HG02981 (cell line): ENCODE measurements around the gene PAIP1.
"Not testable (repeated sequence)": the region's sequence is repeated elsewhere in the genome, so short reads cannot be mapped to it uniquely, and the experiment has no call there.

ENCODE experiments used
- ATAC-seq: cut with Tn5 transposase; IDR thresholded peaks from one replicate; pipeline ENCODE4 v1.9.1; 2021; ENCODE audit warnings: mild to moderate bottlenecking, moderate library complexity; ENCODE audit not compliant: unreplicated experiment

PAIP1 gene

GRCh38 chr5:43572357-43572756, 15.5 kb upstream of the PAIP1 start:
- no peak for ATAC-seq

- ATAC-seq, result no peak
These were observed 14.4 kb upstream of the PAIP1 start for GRCh38 chr5:43571237-43571636.

- no peak for ATAC-seq
These were observed 13.7 kb upstream of the PAIP1 start for GRCh38 chr5:43570450-43571158.

GRCh38 chr5:43569236-43569746, 12.4 kb upstream of the PAIP1 start:
- no peak for ATAC-seq

- ATAC-seq, result no peak
These were observed 11.1 kb upstream of the PAIP1 start for GRCh38 chr5:43567967-43568366.

- ATAC-seq, result no peak
These were observed 8.2 kb upstream of the PAIP1 start for GRCh38 chr5:43565043-43565442.

GRCh38 chr5:43564289-43564850, 7.5 kb upstream of the PAIP1 start:
- ATAC-seq, result no peak

GRCh38 chr5:43563321-43563720, 6.4 kb upstream of the PAIP1 start:
- ATAC-seq, result no peak

GRCh38 chr5:43561356-43561755, 4.5 kb upstream of the PAIP1 start:
- no peak for ATAC-seq

- ATAC-seq, result no peak
These were observed 3.3 kb upstream of the PAIP1 start for GRCh38 chr5:43560128-43560527.

GRCh38 chr5:43556607-43556856, 345 bp downstream of the PAIP1 start:
- ATAC-seq, result peak; percentile 90

- ATAC-seq, result peak; percentile 14
These were observed 826 bp downstream of the PAIP1 start for GRCh38 chr5:43555895-43556606.

- no peak for ATAC-seq
These were observed 2.4 kb downstream of the PAIP1 start for GRCh38 chr5:43554497-43554896.

- no peak for ATAC-seq
These were observed 3.5 kb downstream of the PAIP1 start for GRCh38 chr5:43553381-43553780.

- no peak for ATAC-seq
These were observed 5.1 kb downstream of the PAIP1 start for GRCh38 chr5:43551731-43552130.

- not testable (repeated sequence) for ATAC-seq
These were observed 7.6 kb downstream of the PAIP1 start for GRCh38 chr5:43549272-43549671.

- ATAC-seq, result no peak
These were observed 8.5 kb downstream of the PAIP1 start for GRCh38 chr5:43548358-43548757.

GRCh38 chr5:43547532-43547931, 9.3 kb downstream of the PAIP1 start:
- ATAC-seq, result no peak

- ATAC-seq, result no peak
These were observed 13.4 kb downstream of the PAIP1 start for GRCh38 chr5:43543434-43543833.

- no peak for ATAC-seq
These were observed 16.1 kb downstream of the PAIP1 start for GRCh38 chr5:43540746-43541145.

- ATAC-seq, result no peak
These were observed 19.9 kb downstream of the PAIP1 start for GRCh38 chr5:43536972-43537371.

GRCh38 chr5:43533646-43534045, 23.2 kb downstream of the PAIP1 start:
- no peak for ATAC-seq
